NCI-H1930 (cell line): ENCODE results near the gene TGM2.

ENCODE experiments used
- DNase-seq, 2 experiments: peaks; one replicate each; lab custom pipeline; 2025; lab: John Stamatoyannopoulos, UW

TGM2 gene

GRCh38 chr20:38199501-38200390 lies 34.7 kb upstream of the TGM2 start:
- DNase-seq = no peak

- no peak for DNase-seq
Measured at GRCh38 chr20:38198238-38198861, 33.3 kb upstream of the TGM2 start.

GRCh38 chr20:38197619-38198018 lies 32.5 kb upstream of the TGM2 start:
- DNase-seq = no peak

GRCh38 chr20:38197217-38197616 lies 32.1 kb upstream of the TGM2 start:
- DNase-seq = no peak

- DNase-seq = no peak
Measured at GRCh38 chr20:38196592-38196991, 31.5 kb upstream of the TGM2 start.

GRCh38 chr20:38196076-38196475 lies 31.0 kb upstream of the TGM2 start:
- DNase-seq = no peak

GRCh38 chr20:38195521-38195920 lies 30.5 kb upstream of the TGM2 start:
- no peak for DNase-seq

- DNase-seq = no peak
Measured at GRCh38 chr20:38194971-38195504, 30.0 kb upstream of the TGM2 start.

- DNase-seq = no peak
Measured at GRCh38 chr20:38193586-38194105, 28.6 kb upstream of the TGM2 start.

GRCh38 chr20:38192323-38192885 lies 27.3 kb upstream of the TGM2 start:
- DNase-seq = no peak

GRCh38 chr20:38191654-38192053 lies 26.6 kb upstream of the TGM2 start:
- DNase-seq = no peak

- no peak for DNase-seq
Measured at GRCh38 chr20:38190936-38191371, 25.9 kb upstream of the TGM2 start.

- DNase-seq = no peak
Measured at GRCh38 chr20:38190166-38190565, 25.1 kb upstream of the TGM2 start.

- no peak for DNase-seq
Measured at GRCh38 chr20:38187517-38187916, 22.4 kb upstream of the TGM2 start.

GRCh38 chr20:38186788-38187221 lies 21.7 kb upstream of the TGM2 start:
- no peak for DNase-seq

- no peak for DNase-seq
Measured at GRCh38 chr20:38184101-38184500, 19.0 kb upstream of the TGM2 start.

- DNase-seq = no peak
Measured at GRCh38 chr20:38181971-38182370, 16.9 kb upstream of the TGM2 start.

GRCh38 chr20:38181207-38181801 lies 16.2 kb upstream of the TGM2 start:
- DNase-seq = no peak

GRCh38 chr20:38180781-38181180 lies 15.7 kb upstream of the TGM2 start:
- no peak for DNase-seq

GRCh38 chr20:38179846-38180245 lies 14.8 kb upstream of the TGM2 start:
- no peak for DNase-seq

- DNase-seq = no peak
Measured at GRCh38 chr20:38178581-38178980, 13.5 kb upstream of the TGM2 start.

GRCh38 chr20:38178065-38178491 lies 13.0 kb upstream of the TGM2 start:
- DNase-seq = no peak
